ENCODE measurements around the gene CBX4.

DNA sequence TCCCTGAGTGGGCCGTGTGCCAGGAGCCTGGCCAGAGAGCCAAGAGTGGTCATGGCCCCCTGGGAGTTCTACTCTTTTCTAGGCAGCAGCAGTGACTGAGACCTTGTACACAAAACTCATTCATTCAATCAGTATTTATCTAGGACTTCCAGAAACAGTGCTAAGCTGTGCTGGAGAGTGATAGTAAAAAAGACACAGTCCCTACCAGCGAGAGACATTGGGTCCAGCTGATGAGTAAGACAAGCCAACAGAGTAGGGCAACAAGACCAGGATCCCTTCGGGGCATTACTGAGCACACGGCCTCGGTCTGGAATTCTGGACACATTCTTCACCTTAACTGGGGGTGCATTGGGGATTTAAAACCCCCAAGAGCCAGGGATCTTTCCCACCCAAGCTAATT lies 20.2 kb downstream of the CBX4 start:
- TF ChIP-seq CTCF (conservative IDR thresholded peaks at IDR 0.05; ENCODE audit: low read depth in 2 of 2) (no peak), EZH2phosphoT487 (IDR thresholded peaks at IDR 0.05; ENCODE audit: unreplicated experiment) (no peak), POLR2AphosphoS5 (IDR thresholded peaks at IDR 0.05; ENCODE audit: low read depth) (no peak), JUNB (IDR thresholded peaks at IDR 0.05; ENCODE audit: unreplicated experiment) (no peak), EZH2 (IDR thresholded peaks at IDR 0.05; ENCODE audit: low read depth, unreplicated experiment) (no peak), CREB1 (CRISPR knock-in tag; IDR thresholded peaks at IDR 0.05; ENCODE audit: low read depth) (no peak), NANOG (IDR thresholded peaks at IDR 0.05; ENCODE audit: borderline replicate concordance) (no peak), ETS1 (IDR thresholded peaks at IDR 0.05) (no peak)
- TF ChIP-seq, protein P1, sequence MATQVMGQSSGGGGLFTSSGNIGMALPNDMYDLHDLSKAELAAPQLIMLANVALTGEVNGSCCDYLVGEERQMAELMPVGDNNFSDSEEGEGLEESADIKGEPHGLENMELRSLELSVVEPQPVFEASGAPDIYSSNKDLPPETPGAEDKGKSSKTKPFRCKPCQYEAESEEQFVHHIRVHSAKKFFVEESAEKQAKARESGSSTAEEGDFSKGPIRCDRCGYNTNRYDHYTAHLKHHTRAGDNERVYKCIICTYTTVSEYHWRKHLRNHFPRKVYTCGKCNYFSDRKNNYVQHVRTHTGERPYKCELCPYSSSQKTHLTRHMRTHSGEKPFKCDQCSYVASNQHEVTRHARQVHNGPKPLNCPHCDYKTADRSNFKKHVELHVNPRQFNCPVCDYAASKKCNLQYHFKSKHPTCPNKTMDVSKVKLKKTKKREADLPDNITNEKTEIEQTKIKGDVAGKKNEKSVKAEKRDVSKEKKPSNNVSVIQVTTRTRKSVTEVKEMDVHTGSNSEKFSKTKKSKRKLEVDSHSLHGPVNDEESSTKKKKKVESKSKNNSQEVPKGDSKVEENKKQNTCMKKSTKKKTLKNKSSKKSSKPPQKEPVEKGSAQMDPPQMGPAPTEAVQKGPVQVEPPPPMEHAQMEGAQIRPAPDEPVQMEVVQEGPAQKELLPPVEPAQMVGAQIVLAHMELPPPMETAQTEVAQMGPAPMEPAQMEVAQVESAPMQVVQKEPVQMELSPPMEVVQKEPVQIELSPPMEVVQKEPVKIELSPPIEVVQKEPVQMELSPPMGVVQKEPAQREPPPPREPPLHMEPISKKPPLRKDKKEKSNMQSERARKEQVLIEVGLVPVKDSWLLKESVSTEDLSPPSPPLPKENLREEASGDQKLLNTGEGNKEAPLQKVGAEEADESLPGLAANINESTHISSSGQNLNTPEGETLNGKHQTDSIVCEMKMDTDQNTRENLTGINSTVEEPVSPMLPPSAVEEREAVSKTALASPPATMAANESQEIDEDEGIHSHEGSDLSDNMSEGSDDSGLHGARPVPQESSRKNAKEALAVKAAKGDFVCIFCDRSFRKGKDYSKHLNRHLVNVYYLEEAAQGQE (IDR thresholded peaks at IDR 0.05; ENCODE audit: unreplicated experiment) = no peak

Data from GM23338 (cell line).